ENCODE measurements around the gene ANP32B.

ANP32B gene

DNA sequence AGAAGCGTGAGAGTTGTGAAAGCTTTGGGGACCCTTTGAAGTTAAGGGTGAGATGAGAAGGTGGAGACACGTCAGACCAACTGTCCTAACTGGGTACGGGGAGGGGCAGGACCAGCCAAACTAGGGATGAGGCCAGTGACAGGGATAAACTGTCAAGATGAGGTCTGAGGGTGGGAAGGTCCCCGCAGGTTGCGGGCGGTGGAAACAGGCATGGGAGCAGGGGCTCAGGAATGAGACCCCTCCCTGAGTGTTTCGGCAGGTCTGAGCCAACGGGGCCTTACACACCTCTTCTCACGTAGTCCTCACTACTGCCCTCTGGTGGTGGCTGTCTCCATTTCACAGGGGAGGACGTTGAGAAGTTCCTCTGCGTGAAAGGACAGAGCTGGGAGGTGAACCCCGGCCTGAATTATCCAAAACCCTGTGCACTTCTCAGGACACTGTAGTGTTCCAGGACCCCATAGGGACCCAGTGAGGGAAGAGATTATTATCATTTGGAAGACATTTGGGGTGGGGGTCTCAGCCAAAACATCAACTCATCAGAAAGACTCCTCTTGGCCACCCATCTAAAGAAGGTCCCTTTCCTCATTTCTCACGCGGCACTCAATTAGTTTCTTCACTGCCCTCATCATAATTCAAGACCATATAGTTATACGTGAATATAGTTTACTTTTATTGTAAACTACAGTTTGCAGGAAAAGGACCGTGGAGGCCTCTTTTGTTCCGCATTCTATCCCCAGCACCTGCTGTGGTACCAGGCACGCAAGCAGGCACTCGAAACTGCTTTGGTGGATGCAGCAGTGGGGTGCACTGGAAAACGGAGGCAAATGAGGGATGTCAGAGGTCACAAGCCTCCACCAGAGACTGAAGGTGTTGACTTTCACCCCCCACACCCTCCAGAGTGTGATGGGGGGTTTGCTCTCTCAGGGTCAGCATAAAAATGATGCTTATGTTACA lies 51.7 kb downstream of the ANP32B start:
- DNase-seq, result peak; percentile 65

GRCh38 chr9:98037357-98037756 lies 54.2 kb downstream of the ANP32B start:
- DNase-seq, result no peak

DNA sequence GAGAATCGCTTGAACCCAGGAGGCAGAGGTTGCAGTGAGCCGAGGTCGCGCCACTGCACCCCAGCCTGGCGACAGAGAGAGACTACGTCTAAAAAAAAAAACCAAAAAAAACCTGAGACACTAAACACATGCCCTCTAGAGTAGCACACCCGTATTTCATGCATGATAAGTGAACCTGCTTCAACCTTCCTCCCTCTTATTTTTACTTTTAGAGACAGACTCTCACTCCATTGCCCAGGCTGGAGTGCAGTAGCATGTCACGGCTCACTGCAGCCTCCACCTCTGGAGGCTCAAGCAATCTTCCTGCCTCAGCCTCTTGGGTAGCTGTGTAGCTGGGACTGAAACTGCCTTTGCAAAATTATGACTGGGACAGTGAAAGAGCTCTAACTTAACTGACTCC lies 55.8 kb downstream of the ANP32B start:
- DNase-seq, result no peak

DNA sequence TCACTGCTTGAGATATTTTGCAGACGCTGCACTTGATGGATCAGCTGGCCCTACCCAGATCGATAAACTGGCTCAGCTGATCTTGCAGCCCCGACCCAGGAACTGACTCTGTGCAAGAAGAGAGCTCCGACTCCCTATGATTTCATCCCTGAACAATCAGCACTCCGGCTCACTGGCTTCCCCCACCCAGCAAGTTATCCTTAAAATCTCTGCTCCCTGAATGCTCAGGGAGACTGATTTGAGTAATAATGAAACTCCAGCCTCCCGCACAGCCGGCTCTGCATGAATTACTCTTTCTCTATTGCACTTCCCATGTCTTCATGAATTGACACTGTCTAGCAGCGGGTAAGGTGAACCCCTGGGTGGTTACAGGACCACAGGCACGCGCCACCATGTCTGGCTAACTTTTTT lies 56.5 kb downstream of the ANP32B start:
- no peak for DNase-seq

GRCh38 chr9:98040212-98040611 lies 57.1 kb downstream of the ANP32B start:
- DNase-seq, result no peak

DNA sequence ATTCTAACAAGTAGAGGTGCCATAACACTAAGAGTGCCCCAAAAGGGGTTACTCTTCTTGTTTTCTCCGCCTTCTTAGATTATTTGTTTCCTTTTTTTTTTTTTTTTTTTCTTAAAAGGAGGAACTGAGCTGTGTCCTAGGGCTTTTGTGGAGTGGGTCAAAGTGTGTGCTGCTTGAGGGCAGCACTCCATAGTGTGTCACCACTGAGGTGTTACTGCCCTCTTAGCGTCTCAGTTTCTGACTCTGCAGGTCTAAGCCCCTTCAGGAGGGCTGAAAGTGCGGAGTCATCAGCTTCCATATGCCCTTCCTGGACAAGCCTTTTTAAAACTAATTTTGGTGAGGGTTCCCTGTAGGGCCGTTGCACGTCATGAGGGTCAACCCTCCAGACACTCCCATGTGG lies 60.8 kb downstream of the ANP32B start:
- no peak for DNase-seq

GRCh38 chr9:98045234-98046179 lies 62.4 kb downstream of the ANP32B start:
- DNase-seq, result no peak

DNA sequence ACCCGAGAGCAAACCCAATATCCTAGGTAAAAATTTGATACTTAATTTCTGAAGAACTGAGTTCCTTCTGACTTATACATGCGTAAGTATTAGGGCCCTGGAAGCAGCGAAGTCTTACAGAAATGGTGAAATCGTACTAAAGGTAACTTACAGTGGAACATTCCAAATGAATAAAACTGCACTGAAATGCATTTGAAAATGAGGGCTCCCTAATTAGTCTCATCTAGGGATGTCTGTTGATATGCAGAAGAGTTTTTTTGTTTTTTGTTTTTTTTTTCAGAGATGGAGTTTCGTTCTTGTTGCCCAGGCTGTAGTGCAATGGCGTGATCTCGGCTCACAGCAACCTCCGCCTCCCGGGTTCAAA lies 63.0 kb downstream of the ANP32B start:
- no peak for DNase-seq

- DNase-seq, result no peak
Observed at GRCh38 chr9:98047002-98047401, 63.9 kb downstream of the ANP32B start.

GRCh38 chr9:98049288-98050072 lies 66.3 kb downstream of the ANP32B start:
- DNase-seq, result no peak

GRCh38 chr9:98050351-98050750 lies 67.2 kb downstream of the ANP32B start:
- no peak for DNase-seq

DNA sequence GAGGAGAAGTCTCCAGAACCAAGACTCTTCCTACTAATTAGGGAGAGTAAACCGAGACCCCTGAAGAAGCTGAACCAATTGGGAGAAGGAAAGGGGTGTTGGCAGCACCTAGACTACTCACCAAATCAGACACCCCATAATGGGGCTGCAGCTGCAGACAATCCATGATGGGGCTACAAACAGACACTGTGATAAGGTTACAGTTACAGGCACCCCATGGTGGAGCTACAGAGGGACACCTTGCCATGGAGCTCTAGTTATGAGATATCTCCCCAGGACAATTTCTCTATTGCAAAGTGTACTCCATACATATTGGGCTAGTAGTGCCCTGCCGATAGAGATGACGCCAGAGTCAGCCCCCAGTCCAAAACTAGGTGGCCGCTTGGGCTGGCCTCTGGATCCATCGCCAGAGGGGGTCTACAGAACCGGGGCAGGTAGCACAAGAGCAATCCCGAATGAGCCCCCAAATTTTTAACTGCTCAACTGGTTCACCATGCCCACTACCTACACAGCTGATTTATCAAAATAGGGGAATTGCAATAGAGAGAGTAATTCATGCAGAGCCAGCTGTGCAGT lies 71.3 kb downstream of the ANP32B start:
- DNase-seq, result no peak

- DNase-seq, result peak; percentile 87
Observed at GRCh38 chr9:98056269-98057137, 73.4 kb downstream of the ANP32B start, which contains the start of gene NANS. Gene NANS (plus strand): TSS chr9:98056732. CDS start chr9:98056809, 77 bp downstream.

DNA sequence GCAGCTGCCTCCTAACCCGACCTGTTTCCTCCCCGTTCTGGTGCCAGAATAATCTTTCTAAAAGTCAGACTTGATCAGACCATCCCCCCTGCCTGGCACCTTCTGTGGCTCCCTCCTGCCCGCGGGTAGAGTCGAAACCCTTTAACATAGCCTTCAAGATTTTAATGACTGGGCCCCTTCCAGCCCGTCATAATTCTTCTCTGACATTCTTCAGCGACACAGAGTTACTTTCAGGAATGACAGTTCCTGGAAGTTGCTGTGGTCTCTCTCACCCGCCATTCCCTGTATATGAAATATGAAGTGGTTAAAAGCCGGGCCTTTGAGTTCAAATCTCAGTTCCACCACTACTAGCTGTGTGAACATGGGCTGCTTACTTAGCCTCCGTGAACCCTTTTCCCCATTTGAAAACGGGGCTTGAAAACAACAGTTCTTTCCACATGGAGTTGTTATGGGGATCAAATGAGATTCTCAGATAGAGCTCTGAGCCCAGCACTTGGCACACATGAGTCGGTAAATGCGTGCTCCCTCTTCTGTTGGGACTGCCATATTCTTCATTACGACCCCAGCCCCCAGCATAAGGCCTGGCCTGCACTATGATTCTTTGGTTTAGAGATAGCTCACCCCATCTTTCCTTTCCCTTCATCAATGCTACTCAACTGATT lies 74.1 kb downstream of the ANP32B start:
- no peak for DNase-seq

DNA sequence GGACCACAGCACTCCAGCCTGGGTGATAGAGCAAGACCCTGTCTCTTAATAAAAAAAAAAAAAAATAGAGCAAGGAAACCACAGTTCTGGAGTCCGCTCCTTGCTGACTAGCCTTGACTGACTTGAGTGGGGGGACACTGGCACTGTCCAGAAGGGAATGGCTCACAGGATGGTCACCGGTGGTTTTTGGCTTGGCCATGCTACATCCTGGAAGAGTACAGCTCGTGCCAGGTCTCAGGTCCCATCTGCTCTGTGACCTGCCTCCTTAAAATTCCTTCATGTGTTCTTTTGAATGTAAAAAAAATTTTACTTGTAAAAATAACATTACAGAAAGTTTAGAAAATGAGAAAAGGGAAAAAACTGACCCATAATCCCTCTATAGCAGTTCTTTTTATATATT lies 79.0 kb downstream of the ANP32B start:
- no peak for DNase-seq

DNA sequence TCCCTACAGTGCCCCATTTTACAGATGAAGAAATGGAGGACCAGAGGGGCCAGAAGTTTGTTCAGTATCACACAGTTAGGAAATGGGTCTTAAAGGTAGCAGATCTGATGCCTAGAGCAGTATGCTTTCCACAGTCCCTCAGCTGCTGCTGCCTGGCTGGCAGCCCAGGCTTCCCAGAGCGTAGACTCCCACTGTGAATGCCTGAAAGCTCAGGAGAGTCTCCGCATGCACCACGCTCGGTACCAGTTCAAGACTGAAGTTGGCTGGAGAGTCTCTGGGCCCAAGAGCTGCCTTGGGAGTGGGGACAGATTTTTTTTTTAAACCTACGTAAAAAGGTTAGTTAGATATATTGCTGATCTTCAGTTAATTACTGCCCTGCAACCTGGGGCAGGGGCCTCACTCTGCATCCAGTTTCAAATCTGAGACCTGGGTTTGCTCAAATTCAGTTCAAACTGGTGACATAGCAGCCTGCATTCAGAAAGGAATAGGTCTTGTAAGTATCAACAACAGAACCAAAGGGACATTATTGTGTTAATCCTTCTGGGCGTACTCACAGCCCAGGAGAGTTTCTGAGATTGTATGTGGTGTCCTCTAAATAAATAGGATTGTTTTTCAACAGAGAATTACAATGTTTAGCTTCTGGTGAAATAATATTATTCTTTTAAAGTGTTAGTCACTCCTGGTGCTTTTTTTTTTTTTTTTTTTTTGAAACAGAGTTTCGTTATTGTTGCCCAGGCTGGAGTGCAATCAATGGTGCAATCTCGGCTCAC lies 81.7 kb downstream of the ANP32B start:
- DNase-seq, result no peak
